Right forelimb (tissue), 1 donor: ENCODE data around the gene OTULIN.
A peak's percentile ranks its signal among the peaks of the same experiment; 100 is the strongest.

ENCODE experiments used
- DNase-seq: peaks from one replicate; pipeline ENCODE4 v3.0.0-alpha.2; 2018

Gene OTULIN

DNA sequence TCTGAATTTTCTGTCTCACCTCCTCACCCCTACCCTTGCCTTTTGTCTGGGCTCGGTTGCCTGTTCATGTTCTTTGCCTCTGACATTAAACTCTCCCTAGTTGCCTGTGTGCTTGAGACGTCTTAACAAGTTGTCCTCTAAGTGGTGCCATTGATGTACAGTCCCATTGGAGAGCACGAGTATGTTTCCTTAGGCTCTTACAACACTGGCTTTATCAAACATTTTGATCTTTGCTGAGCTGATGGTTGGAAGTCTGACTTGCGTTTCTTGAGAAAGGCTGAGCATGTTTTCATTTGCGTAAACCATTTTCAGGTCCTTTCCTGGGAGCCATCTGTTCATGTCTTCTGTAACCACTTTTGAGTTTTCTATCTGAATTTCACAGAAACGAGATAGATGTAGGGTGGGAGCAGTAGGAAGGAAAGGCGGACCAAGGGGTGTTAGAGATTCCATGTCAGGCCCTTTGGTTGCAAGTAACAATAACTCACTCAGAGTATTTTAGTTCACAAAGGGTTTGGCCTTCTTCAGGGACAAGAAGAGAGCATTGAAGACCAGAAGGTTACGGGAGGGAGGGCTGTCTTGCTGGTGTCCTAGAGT lies 35.4 kb downstream of the OTULIN start:
- no peak for DNase-seq

- DNase-seq, result no peak
Observed at GRCh38 chr5:14700478-14701436, 36.2 kb downstream of the OTULIN start.

DNA sequence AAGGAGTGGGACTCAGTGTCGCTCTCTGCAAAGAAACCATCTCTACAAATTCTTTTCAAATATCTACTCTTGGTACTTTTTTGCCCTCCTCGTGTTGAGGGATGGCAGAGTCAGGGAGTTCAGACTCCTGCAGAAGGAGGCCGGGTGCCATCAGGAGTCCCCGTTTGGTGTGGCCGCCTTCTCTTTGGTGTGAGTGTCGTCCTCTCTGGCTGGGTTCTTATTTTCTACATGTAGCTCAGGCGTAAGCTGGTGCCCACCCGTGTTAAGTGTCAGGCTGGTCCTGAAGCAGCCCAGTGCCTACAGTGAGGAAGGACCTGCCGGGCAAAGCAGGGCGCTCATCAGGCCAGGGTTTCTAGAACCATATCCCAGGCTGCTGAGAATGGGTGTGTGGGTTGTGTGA lies 37.0 kb downstream of the OTULIN start:
- DNase-seq, result no peak

DNA sequence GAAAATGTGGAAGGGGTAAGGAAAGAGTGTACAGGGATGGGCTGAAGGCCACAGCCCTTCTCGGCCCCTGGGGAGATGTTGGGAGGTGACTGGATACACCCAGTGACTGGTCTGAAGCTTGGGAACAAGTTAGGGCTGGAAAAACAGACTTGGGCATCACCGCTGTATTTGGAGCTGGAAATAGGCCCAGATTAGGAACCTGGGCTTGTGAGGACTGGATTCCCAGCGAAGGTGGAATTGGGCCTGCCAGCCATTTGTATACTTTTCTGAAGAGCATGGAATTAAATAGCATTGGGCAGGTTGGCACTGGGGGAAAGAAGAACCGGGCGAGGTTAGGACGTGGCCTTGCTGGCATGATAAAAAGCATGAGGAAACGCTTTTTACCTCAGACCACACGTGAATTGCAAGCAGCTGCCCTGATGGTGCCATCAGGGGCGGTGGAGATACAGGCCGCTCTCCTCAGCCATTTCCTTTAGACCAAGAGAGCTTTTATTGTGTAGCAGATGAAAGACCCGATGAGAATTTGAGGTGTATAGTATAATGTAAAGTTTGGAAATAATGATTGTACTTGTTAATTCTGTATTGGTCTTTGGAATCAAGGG lies 37.8 kb downstream of the OTULIN start:
- no peak for DNase-seq

- no peak for DNase-seq
Observed at GRCh38 chr5:14705556-14705955, 41.0 kb downstream of the OTULIN start.

DNA sequence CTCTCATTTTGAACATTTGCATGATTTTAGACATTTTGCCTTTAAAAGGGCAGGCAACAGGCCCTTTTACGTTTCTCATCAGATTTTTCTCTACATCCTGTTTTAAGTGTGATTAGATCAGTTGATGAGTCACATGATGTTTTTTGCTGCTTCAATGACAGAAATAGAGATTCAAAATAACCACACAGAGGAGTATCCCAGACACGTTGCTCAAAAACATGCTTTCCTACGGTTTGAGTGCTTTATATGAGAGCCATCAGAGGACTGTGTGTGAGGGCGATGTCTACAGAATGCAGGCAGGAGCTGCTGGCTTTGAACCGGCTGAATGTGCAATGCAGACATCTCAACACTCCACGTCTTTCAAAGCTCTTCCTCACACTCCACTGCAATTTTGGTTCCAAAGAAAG lies 42.1 kb downstream of the OTULIN start:
- no peak for DNase-seq

DNA sequence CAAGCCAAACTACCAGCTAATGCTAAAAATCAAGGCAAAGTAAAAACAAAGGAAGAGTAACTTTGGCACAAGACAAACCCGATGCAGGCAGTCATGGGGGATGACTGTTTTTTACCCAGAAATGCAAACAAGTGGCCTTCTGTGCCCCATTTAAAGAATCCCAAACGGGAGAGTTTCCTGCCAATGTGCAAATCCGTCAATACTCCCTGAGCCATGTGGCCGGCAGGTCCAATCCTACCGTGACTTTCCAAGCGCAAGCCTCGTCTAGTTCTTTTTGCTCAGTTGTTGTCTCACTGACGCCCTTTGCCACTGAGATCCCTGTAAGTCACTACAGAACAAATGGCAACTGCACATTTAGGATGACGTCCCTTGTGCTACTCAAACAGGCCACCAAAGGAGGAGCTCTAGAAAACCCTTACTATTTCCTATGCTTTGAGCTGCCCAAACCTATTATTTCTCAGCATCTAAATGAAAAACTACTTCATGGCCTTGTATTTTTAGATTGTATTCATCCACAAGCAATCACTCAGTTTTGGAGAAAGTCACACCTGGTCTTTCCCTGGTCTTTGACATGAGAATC lies 43.4 kb downstream of the OTULIN start:
- DNase-seq, result no peak

DNA sequence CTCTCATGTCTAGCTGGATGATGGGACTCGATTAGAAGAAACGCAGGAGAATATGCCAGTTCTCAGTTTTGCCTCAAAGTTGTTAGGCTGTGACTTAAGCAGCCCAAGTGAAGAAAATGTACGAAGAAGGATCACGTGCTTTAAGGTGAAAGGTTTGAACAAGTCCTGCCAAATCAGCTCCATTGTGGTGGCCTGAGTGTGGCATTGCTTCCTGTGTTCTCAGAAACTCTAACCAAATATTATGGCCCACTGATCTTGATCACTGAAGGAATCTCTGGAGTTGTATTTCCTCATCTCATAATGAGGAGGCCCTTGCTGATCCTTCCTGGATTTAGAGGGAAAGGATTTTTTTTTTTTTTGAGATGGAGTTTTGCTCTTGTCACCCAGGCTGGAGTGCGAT lies 44.0 kb downstream of the OTULIN start:
- DNase-seq, result no peak

GRCh38 chr5:14710313-14710994 lies 45.9 kb downstream of the OTULIN start:
- DNase-seq, result no peak

- no peak for DNase-seq
Observed at GRCh38 chr5:14712131-14712530, 47.6 kb downstream of the OTULIN start.

DNA sequence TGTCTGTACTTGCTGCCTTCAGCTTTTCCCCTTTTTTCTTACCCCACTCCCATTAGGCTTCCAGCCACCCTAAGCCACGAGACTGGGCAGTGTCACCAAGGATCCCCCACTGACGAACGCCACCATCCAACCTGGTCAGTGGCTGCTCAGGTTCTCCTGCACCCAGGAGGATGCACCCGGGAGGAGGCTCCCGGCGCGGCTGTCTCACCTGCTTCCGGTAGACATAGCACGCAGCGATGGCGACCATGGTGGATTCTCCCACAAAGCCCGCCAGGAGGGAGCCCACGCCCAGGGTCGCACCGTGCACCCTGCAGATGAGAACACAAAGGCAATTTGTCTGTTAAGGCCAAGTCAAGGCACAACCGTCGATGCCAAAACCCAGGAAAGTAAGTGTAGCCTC lies 48.1 kb downstream of the OTULIN start:
- no peak for DNase-seq

- DNase-seq, result no peak
Observed at GRCh38 chr5:14713476-14714390, 49.2 kb downstream of the OTULIN start.

- no peak for DNase-seq
Observed at GRCh38 chr5:14714706-14715105, 50.2 kb downstream of the OTULIN start.

DNA sequence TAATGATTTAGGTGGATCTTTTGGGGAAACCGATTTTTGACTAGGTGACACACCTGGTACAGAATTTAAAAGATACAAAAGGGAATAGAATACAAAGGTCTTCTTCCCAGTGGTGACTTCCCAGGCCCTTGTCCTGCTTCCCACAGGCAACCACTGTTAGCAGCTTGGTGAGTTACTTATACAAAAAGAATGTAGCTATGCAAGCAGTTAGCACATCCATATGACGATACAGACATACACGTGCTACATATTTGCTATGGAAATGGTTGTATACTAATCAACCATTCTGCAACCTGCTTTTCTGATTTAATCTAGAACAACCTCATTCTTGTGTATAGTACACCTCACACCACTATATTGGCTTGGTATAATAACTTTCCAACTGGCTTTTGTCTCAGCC lies 51.0 kb downstream of the OTULIN start:
- no peak for DNase-seq

DNA sequence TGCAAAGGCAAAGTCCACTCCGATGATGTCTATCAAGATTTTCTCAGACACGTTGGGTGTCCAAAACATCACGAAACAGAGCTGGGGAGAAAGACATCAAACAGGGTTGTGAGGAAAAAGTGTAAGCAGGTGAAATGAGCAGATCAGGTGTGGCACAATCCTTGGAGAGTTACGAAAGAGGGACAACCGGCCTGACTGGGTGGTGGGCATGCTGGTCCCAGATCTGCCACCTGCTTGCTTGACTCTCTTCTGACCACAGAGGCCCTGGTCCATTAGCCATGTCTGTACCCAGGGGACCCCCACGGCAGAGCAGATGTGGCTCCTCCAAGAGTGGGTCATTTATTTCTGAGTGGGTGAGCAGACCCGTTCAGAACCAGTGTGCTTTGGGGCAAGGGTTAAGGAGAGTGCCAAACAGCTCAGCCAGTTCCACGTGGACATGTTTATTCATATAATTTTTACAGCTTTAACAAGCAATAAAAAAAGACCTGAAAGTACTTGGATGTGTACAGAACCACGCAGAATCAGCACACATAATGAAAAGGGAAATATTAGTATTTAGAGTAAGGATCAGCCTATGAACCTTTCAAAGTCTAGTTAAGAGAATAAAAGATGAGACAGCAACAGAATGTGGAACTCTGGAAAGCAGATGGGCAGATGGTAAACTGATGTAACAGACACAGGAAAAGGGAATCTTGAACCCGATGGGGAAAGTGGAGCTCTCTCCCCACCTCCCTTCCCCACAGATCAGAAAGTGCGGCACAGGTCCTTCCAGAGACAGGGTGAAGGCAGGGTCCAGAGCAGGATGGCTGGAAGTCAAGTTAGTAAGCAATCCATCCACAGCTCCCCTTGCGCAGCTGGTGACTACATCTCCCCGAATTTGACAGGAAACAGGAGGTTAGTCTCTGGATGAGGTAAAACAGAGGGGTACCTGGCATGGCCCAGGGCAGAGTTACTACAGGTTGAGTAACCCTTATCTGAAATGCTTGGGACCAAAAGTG lies 52.5 kb downstream of the OTULIN start:
- peak; percentile 28 for DNase-seq

- peak; percentile 4 for DNase-seq
Observed at GRCh38 chr5:14718778-14719177, 54.3 kb downstream of the OTULIN start.

DNA sequence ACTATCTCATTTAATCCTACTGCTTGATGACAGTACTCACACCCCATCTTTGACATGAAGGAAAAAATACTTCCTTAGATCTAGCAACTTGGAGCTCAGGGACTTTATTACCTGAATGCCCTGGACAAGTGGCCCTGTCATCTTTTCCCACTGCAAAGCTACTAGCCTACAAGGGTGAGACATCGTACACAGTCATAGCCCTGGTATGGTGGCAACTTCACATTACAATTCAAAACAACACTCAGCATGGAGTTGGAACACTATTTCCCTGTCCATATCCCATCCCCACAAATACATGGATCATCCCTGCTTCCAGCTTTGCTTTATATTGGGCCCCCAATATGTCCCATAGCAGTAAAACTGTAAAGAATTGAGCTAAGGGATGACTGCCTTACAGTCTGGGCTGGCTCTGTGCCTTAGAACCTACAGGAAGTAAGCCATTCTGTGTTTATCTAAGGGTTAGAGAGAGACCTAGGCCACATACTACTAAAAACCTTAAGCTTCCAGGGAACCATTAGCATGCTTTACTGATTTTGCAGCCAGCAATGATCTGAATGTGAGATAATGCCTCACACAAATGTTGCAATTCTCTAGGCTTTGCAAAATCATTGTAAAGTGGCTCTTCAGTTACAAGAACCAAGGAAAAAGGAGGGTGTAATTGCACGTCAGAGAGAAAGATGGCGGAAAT lies 55.9 kb downstream of the OTULIN start:
- DNase-seq, result peak; percentile 7

DNA sequence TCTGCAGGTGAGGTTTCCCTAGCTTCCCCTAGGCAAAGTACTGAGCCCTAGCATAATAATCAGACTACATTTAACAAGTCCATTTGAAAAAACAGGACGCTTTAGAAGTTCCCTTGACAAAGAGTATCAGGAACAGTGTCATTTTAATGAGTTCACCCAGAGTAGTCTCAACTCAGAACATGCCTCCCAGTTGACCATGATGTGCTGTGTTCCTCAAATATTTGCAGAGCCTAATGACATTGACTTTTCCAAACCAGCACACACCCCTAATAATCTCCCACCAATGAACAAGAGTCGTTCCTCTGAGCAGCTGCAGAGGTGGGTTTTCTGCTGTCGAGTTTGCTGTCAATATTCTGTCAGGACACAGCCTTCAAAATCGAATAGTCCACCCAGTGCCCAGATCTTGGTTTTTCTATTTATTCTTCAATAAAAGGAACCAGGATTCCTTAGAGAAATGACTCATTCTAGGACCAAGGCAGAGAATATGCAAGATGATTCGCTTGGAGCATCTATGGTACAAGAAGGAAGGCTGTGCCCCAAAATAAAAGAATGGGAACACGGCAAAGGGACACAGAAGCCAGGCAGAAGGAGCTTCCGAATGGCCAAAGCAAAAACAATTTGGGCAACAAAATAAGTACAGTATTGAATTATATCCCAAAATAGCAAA lies 57.6 kb downstream of the OTULIN start:
- DNase-seq, result no peak

GRCh38 chr5:14722923-14723322 lies 58.4 kb downstream of the OTULIN start:
- no peak for DNase-seq
